Measurements from ENCODE around the gene DUSP28. TPM values are rescaled to one million over a fixed set of nuclear protein-coding genes. Genes with fewer than 3 reads are reported as not detected.

DUSP28 gene
- total RNA-seq, 1 donor from 2014 or later, result 54.0 TPM

Other genes starting within 250 kb of the DUSP28 start
- 757 and 1,139 TPM in 2 replicates for gene GPC1, start 124.7 kb upstream of the DUSP28 start, total RNA-seq
- 5.3 and 5.4 TPM in 2 replicates for gene ANKMY1, start 2.4 kb upstream of the DUSP28 start, total RNA-seq
- gene RNPEPL1, start 8.1 kb downstream of the DUSP28 start, total RNA-seq, result 19.3 and 21.2 TPM in 2 replicates
- gene CAPN10, start 26.4 kb downstream of the DUSP28 start, total RNA-seq, result 30.2 and 31.5 TPM in 2 replicates
- 0.56 and 1.7 TPM in 2 replicates for gene GPR35, start 65.1 kb downstream of the DUSP28 start, total RNA-seq
- gene AQP12B, start 122.5 kb downstream of the DUSP28 start, total RNA-seq, result not detected in 2 replicates
- not detected in 2 replicates for gene AQP12A, start 131.5 kb downstream of the DUSP28 start, total RNA-seq

All from myocyte (in vitro differentiated cells).